Nephron progenitor cell (in vitro differentiated cells): ENCODE measurements around the gene PLXNA2.

Experiments used
- DNase-seq: peaks from one replicate; pipeline ENCODE4 v3.0.0; 2021
- H3K27ac Mint-ChIP-seq: 2 replicates; pipeline ENCODE4 v1.8.0; 2021; ENCODE audit warnings: mild to moderate bottlenecking, moderate library complexity, mixed read lengths
- H3K27me3 Mint-ChIP-seq: 2 replicates; pipeline ENCODE4 v1.8.0; 2021; ENCODE audit warnings: mild to moderate bottlenecking, low read depth, mixed read lengths; ENCODE audit not compliant: poor library complexity
- H3K36me3 Mint-ChIP-seq: 2 replicates; pipeline ENCODE4 v1.8.0; 2021; ENCODE audit warnings: low read depth, mixed read lengths
- H3K4me1 Mint-ChIP-seq: 2 replicates; pipeline ENCODE4 v1.8.0; 2021; ENCODE audit warnings: mixed read lengths
- H3K4me3 Mint-ChIP-seq: 2 replicates; pipeline ENCODE4 v1.8.0; 2021; ENCODE audit warnings: mild to moderate bottlenecking, moderate library complexity, mixed read lengths
- H3K9me3 Mint-ChIP-seq: 2 replicates; pipeline ENCODE4 v1.8.0; 2021; ENCODE audit warnings: mild to moderate bottlenecking, moderate library complexity, mixed read lengths
- TF ChIP-seq, protein P1 (sequence below): fragments of 200-600 bp; sonication (generic); IDR thresholded peaks from 2 replicates; pipeline ENCODE4 v1.5.0; 2021; ENCODE audit warnings: antibody characterized with exemption

Gene PLXNA2

GRCh38 chr1:207977876-207978275 is 266.3 kb downstream of the PLXNA2 start:
- peaks cover 63% of the 10 kb centered on the region for H3K27me3 Mint-ChIP-seq
- H3K4me1 Mint-ChIP-seq = peaks cover 5% of the 10 kb centered on the region
- TF ChIP-seq, protein P1, sequence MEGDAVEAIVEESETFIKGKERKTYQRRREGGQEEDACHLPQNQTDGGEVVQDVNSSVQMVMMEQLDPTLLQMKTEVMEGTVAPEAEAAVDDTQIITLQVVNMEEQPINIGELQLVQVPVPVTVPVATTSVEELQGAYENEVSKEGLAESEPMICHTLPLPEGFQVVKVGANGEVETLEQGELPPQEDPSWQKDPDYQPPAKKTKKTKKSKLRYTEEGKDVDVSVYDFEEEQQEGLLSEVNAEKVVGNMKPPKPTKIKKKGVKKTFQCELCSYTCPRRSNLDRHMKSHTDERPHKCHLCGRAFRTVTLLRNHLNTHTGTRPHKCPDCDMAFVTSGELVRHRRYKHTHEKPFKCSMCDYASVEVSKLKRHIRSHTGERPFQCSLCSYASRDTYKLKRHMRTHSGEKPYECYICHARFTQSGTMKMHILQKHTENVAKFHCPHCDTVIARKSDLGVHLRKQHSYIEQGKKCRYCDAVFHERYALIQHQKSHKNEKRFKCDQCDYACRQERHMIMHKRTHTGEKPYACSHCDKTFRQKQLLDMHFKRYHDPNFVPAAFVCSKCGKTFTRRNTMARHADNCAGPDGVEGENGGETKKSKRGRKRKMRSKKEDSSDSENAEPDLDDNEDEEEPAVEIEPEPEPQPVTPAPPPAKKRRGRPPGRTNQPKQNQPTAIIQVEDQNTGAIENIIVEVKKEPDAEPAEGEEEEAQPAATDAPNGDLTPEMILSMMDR = no peak
- H3K36me3 Mint-ChIP-seq = no peaks in the 10 kb centered on the region
- no peak overlapping the region for H3K27ac Mint-ChIP-seq
- H3K4me3 Mint-ChIP-seq = no peak overlapping the region
- DNase-seq = no peak
- H3K9me3 Mint-ChIP-seq = no peaks in the 10 kb centered on the region

DNA sequence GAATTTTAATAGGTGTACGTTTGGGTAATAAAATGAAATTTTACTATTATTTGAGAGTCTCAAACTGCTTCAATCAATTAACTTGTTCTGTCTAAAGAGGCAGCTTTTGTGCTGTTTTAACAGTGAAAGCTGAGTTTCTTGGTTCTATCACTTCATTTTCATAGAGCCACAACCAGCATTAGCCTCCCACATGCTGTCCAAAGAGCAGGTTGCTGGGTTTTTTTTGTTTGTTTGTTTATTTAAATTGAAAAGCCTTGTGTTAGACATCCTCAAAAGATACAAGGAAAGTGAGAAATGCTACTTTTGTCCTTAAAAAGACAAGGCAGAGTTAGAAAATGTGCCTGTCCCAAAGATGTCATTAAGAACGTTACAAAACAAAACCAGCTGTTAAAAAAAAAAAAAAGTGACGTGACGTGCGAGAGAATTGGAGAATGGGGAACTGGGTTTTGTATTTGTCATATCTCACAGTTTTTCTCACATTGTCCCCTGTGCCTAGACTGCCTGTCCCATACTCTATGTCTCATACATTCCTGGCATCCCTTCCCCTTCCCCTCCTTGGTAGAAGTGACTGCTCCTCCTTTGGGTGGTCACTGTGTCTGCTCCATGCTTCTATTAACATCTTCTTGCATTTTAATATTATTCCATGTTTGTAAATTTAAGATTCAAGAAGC is 270.2 kb downstream of the PLXNA2 start:
- no peak for DNase-seq

DNA sequence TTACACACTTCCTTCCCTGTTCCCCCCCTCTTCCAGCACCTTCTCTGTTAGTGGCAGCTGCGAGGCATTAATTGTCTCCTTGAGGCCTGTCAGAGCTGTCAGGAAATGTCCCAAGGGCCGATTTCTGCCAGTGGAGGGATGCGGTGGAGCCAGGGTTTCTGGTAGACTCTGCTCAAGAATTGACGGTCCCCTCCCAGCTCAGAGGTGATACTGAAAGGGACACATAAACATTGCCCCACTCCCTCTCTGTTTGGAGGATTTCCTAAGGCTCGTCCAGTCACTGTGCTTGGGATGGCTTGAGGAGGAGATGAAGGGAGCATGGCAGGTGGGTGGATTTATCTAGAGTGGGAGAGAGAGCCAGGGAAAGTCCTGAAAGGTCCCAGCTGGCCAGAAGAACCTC is 271.8 kb downstream of the PLXNA2 start:
- Mint-ChIP-seq H3K27ac (no peak overlapping the region), H3K27me3 (peaks cover 37% of the 10 kb centered on the region), H3K36me3 (no peaks in the 10 kb centered on the region), H3K4me1 (peaks cover 29% of the 10 kb centered on the region), H3K4me3 (no peak overlapping the region), H3K9me3 (no peaks in the 10 kb centered on the region)
- TF ChIP-seq, protein P1 = no peak
- DNase-seq = no peak

More for the DNA sequence above, 270.2 kb downstream of the PLXNA2 start:
- H3K4me1 Mint-ChIP-seq = peaks cover 29% of the 10 kb centered on the region
- no peak overlapping the region for H3K27ac Mint-ChIP-seq
- no peak overlapping the region for H3K4me3 Mint-ChIP-seq
- H3K36me3 Mint-ChIP-seq = no peaks in the 10 kb centered on the region
- no peaks in the 10 kb centered on the region for H3K9me3 Mint-ChIP-seq
- TF ChIP-seq, protein P1 = no peak
- peaks cover 45% of the 10 kb centered on the region for H3K27me3 Mint-ChIP-seq
